Activated CD4-positive, alpha-beta T cell treated with anti-CD3 and anti-CD28 coated beads for 36 hours (primary cell): ENCODE data around the gene DUSP6. TPM values are rescaled to one million over a fixed set of nuclear protein-coding genes. Genes with fewer than 3 reads are reported as not detected.

Source experiments
- ATAC-seq: fragments of 200-7000 bp; cut with Tn5 transposase; one replicate; pipeline ENCODE4 v1.10.0; 2021; ENCODE audit warnings: mild to moderate bottlenecking, moderate library complexity
- CTCF ChIA-PET: fragments of 350-600 bp; sonication (Branson Sonifier 250); formaldehyde crosslinking; loops from one replicate; lab custom pipeline; 2021; ENCODE audit warnings: antibody characterized with exemption; lab: Charles Lee
- POLR2A ChIA-PET: fragments of 350-600 bp; sonication (Branson Sonifier 250); formaldehyde crosslinking; loops from one replicate; lab custom pipeline; 2021; ENCODE audit warnings: antibody characterized with exemption, inconsistent platforms; lab: Charles Lee
- DNase-seq: peaks from one replicate; pipeline ENCODE4 v3.0.0-alpha.2; 2020
- H3K27ac Mint-ChIP-seq: one replicate; pipeline ENCODE4 v1.8.0; 2021; ENCODE audit warnings: mixed read lengths
- H3K27me3 Mint-ChIP-seq: one replicate; pipeline ENCODE4 v1.8.0; 2021; ENCODE audit warnings: mixed read lengths
- H3K36me3 Mint-ChIP-seq: one replicate; pipeline ENCODE4 v1.8.0; 2021; ENCODE audit warnings: low read depth, mixed read lengths
- H3K4me1 Mint-ChIP-seq: one replicate; pipeline ENCODE4 v1.8.0; 2021; ENCODE audit warnings: mixed read lengths
- H3K4me3 Mint-ChIP-seq: one replicate; pipeline ENCODE4 v1.8.0; 2021; ENCODE audit warnings: mild to moderate bottlenecking, moderate library complexity, mixed read lengths
- H3K9me3 Mint-ChIP-seq: one replicate; pipeline ENCODE4 v1.8.0; 2021; ENCODE audit warnings: low read depth, mixed read lengths
- intact Hi-C, 2 experiments: fragments of 100-400 bp; cut with DNase I in 1 of 2; cut with micrococcal nuclease in 1 of 2; formaldehyde crosslinking; loops; one replicate each; pipeline versions ENCODE4 v1.14.2 to v1.15.1; 2022 to 2024; cut with DNase I, micrococcal nuclease
- total RNA-seq, 2 experiments: library from RNA; stranded (reverse); gene quantifications; one replicate each; pipeline ENCODE4 v1.2.3, GENCODE V29; 2021

DUSP6 gene, protein sequence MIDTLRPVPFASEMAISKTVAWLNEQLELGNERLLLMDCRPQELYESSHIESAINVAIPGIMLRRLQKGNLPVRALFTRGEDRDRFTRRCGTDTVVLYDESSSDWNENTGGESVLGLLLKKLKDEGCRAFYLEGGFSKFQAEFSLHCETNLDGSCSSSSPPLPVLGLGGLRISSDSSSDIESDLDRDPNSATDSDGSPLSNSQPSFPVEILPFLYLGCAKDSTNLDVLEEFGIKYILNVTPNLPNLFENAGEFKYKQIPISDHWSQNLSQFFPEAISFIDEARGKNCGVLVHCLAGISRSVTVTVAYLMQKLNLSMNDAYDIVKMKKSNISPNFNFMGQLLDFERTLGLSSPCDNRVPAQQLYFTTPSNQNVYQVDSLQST
- 10 to 100 TPM; 49.9 to 60.9 TPM for total RNA-seq

DNA sequence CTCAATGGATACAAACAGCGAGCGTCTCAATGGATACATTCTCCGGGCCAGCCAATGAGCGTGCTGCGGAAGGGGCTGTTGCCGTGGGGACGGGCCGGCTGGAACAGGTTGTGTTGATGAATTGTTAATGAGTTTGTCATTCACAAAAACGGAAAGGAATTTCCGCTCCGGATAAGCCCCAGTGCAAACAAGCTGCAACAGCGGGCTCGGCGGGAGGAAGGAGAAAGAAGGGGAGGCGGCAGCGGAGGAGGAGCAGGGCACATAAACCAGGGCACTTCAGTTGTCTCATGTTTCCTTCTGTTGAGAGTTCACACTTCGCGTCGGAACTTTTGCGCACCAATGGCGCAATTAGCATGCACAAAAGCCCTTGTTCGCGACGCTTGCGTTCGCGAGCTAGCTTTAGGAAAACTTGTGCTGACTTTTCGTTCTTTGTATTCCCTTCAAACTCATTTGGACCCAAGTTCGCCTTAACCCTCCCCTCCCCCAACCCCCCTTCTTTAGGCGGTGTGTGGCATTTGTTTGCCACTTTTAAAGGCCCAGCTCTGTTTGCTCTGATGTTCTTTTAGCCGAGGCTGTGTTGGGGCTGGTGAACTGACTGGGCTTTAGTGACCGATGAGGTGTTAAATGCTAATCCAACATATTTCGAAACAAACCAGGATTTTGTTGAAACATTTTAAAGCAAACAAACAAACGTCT is at the start of gene DUSP6:
DUSP6 (minus strand) TSS at position 10 of the 696 bp plus-strand sequence. CDS start 462 bp downstream, outside the sequence.
- Mint-ChIP-seq H3K36me3 (peaks cover 32% of the 10 kb centered on the region), H3K27me3 (no peaks in the 10 kb centered on the region), H3K27ac (peak within 1 kb of the TSS; percentile 92), H3K4me1 (peaks cover 46% of the 10 kb centered on the region), H3K9me3 (no peaks in the 10 kb centered on the region), H3K4me3 (peak within 1 kb of the TSS; percentile 86)
- DNase-seq (peak; percentile 96), ATAC-seq (peak; percentile 83)
- POLR2A ChIA-PET: interaction anchor here (0.5 to 2.1 kb wide), 7 partner anchors 25 to 314 kb away, joined by 3 to 17 read pairs (median 4); partner anchors contain the start of gene GALNT4
- intact Hi-C loops: loop anchor here (1.0 to 5.0 kb wide), 21 partner anchors 46 to 1315 kb away; partner anchors contain the start of genes GALNT4 (in 1 of the 2) and POC1B (in 1 of the 2)
- CTCF ChIA-PET: interaction anchor here (0.6 to 2.4 kb wide), 12 partner anchors 31 to 335 kb away, joined by 3 to 9 read pairs (median 4); no protein-coding TSS in a partner anchor

GRCh38 chr12:89401433-89402058 is 49.2 kb upstream of the DUSP6 start:
- Mint-ChIP-seq H3K27me3 (no peaks in the 10 kb centered on the region), H3K4me3 (no peak overlapping the region), H3K9me3 (no peaks in the 10 kb centered on the region), H3K27ac (no peak overlapping the region), H3K36me3 (peaks cover 2% of the 10 kb centered on the region), H3K4me1 (peaks cover 21% of the 10 kb centered on the region)
- POLR2A ChIA-PET: no interaction called here
- DNase-seq (no peak), ATAC-seq (no peak)
- intact Hi-C loops: no loop called here
- CTCF ChIA-PET: no interaction called here

DNA sequence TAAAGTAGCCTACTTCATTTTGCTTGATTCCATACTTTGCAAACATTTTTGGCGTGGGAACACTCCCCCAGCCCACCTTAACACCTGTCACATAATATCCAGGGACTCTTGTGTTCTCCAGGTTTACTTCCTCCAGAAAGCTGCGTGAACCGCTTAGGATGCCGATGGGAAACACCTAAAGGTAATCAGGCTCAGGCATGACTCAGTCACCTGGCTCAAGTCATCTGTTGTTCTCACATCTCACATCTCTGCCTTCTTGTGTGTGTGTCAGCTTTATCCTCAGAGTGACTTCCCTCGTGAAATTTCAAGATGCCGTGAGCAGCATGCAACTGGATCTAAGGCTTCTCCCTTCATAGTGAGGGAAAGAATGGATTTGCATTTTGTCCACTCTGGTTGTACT is 48.1 kb upstream of the DUSP6 start:
- CTCF ChIA-PET: no interaction called here
- no peak for ATAC-seq

GRCh38 chr12:89395712-89396111 is 43.4 kb upstream of the DUSP6 start:
- H3K27me3 Mint-ChIP-seq: no peaks in the 10 kb centered on the region
- no peak overlapping the region for H3K4me3 Mint-ChIP-seq
- POLR2A ChIA-PET: no interaction called here

More for the DNA sequence above, 48.1 kb upstream of the DUSP6 start:
- no peaks in the 10 kb centered on the region for H3K9me3 Mint-ChIP-seq
- H3K36me3 Mint-ChIP-seq: peaks cover 2% of the 10 kb centered on the region
- no peaks in the 10 kb centered on the region for H3K27me3 Mint-ChIP-seq
- peaks cover 21% of the 10 kb centered on the region for H3K4me1 Mint-ChIP-seq
- no peak for DNase-seq
- POLR2A ChIA-PET: interaction anchor here (0.6 kb wide), 2 partner anchors 101 to 175 kb away, joined by 3 to 4 read pairs; no protein-coding TSS in a partner anchor
- intact Hi-C loops: no loop called here
- H3K4me3 Mint-ChIP-seq: no peak overlapping the region
- H3K27ac Mint-ChIP-seq: no peak overlapping the region

GRCh38 chr12:89393551-89394121 is 41.3 kb upstream of the DUSP6 start:
- intact Hi-C loops: no loop called here
- H3K27ac Mint-ChIP-seq: no peak overlapping the region
- H3K27me3 Mint-ChIP-seq: no peaks in the 10 kb centered on the region
- CTCF ChIA-PET: interaction anchor here (0.6 to 0.7 kb wide), 2 partner anchors 67 to 330 kb away, joined by 3 read pairs; no protein-coding TSS in a partner anchor
- H3K9me3 Mint-ChIP-seq: no peaks in the 10 kb centered on the region
- no peaks in the 10 kb centered on the region for H3K36me3 Mint-ChIP-seq
- H3K4me3 Mint-ChIP-seq: no peak overlapping the region
- DNase-seq: no peak
- POLR2A ChIA-PET: no interaction called here
- peaks cover 42% of the 10 kb centered on the region for H3K4me1 Mint-ChIP-seq
- no peak for ATAC-seq

More at GRCh38 chr12:89395712-89396111, 43.4 kb upstream of the DUSP6 start:
- DNase-seq (no peak), ATAC-seq (no peak)
- Mint-ChIP-seq H3K9me3 (no peaks in the 10 kb centered on the region), H3K36me3 (no peaks in the 10 kb centered on the region), H3K27ac (no peak overlapping the region), H3K4me1 (peaks cover 28% of the 10 kb centered on the region)
- CTCF ChIA-PET: no interaction called here
- intact Hi-C loops: no loop called here

DNA sequence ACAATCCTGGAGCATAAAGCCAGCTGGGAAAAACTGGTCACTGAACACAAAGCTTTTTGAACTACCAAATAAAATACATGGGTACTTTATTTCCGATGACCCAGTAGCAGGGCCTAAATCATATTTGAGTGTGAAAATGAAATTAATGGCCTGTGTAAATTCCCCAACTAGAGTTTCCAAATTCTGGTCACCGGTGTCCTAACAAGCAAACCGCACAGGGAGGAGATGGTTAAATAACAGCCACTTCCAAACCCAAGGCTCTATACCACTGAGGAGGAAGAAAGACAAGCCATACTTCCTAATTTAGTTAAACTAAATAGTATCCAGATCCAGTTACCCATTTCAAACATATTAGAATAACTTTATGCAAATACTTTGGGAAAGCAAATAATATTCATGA is 40.1 kb upstream of the DUSP6 start:
- Mint-ChIP-seq H3K4me1 (peaks cover 30% of the 10 kb centered on the region), H3K4me3 (no peak overlapping the region), H3K9me3 (no peaks in the 10 kb centered on the region), H3K27me3 (no peaks in the 10 kb centered on the region), H3K27ac (no peak overlapping the region), H3K36me3 (no peaks in the 10 kb centered on the region)
- ChIA-PET CTCF (interaction anchor here (0.6 kb wide), 1 partner anchor 265 kb away, joined by 3 read pairs; no protein-coding TSS in a partner anchor), POLR2A (no interaction called here)
- ATAC-seq (no peak), DNase-seq (no peak)
- intact Hi-C loops: no loop called here

DNA sequence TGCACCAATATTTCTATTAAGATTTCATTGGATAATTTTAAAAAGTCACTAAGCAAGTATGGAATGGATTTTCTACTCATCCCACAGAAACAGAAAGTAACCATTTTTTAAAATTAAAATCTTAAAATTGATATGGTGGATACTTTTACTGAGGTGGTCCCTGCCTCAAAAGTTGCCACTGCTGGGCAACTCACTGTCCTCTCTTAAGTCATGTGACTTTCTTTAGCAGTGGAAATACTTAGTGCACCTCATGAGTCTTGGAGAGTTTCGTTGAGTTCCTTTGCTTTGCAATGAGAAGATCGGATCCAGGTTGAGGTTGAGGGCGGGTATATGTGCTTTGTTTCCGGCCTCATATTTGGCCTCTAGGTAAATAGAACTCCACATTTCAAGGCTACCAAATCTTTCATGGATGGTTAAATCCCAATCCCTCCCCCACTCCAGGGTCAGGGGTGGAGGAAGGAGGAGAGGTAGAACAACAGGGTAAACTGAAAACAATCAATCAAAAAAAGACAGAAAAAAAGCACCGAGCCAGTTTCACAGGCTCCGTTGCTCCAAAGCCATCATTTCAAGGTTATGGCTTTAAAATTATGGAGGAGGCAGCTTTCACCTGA is 39.5 kb upstream of the DUSP6 start:
- CTCF ChIA-PET: interaction anchor here (0.6 kb wide), 1 partner anchor 362 kb away, joined by 3 read pairs; no protein-coding TSS in a partner anchor
- intact Hi-C loops: no loop called here
- POLR2A ChIA-PET: no interaction called here

GRCh38 chr12:89390802-89391673 is 38.7 kb upstream of the DUSP6 start:
- no peak overlapping the region for H3K4me3 Mint-ChIP-seq
- H3K9me3 Mint-ChIP-seq: no peaks in the 10 kb centered on the region
- DNase-seq: peak; percentile 10
- peaks cover 22% of the 10 kb centered on the region for H3K4me1 Mint-ChIP-seq
- intact Hi-C loops: no loop called here
- H3K36me3 Mint-ChIP-seq: no peaks in the 10 kb centered on the region
- no peaks in the 10 kb centered on the region for H3K27me3 Mint-ChIP-seq
- peak overlapping the region; percentile 12 for H3K27ac Mint-ChIP-seq
- ATAC-seq: peak; percentile 66
- POLR2A ChIA-PET: no interaction called here
- CTCF ChIA-PET: interaction anchor here (0.6 to 1.0 kb wide), 3 partner anchors 14 to 363 kb away, joined by 3 read pairs; no protein-coding TSS in a partner anchor

More for the DNA sequence above, 39.5 kb upstream of the DUSP6 start:
- Mint-ChIP-seq H3K27ac (no peak overlapping the region), H3K4me3 (no peak overlapping the region), H3K27me3 (no peaks in the 10 kb centered on the region), H3K4me1 (peaks cover 24% of the 10 kb centered on the region), H3K36me3 (no peaks in the 10 kb centered on the region), H3K9me3 (no peaks in the 10 kb centered on the region)
- DNase-seq (no peak), ATAC-seq (no peak)

- DNase-seq: peak; percentile 36
Measured at GRCh38 chr12:89389755-89390661, 37.7 kb upstream of the DUSP6 start.

More at GRCh38 chr12:89389755-89390661, 37.7 kb upstream of the DUSP6 start:
- intact Hi-C loops: no loop called here
- ATAC-seq: peak; percentile 29
- ChIA-PET POLR2A (no interaction called here), CTCF (interaction anchor here (0.6 to 1.0 kb wide), 2 partner anchors 12 to 15 kb away, joined by 3 read pairs; no protein-coding TSS in a partner anchor)
- H3K9me3 Mint-ChIP-seq: no peaks in the 10 kb centered on the region
- no peak overlapping the region for H3K27ac Mint-ChIP-seq
- no peak overlapping the region for H3K4me3 Mint-ChIP-seq
- H3K4me1 Mint-ChIP-seq: peaks cover 22% of the 10 kb centered on the region
- H3K27me3 Mint-ChIP-seq: no peaks in the 10 kb centered on the region
- H3K36me3 Mint-ChIP-seq: no peaks in the 10 kb centered on the region
